HepG2 (cell line): ENCODE measurements around the gene C10orf143. TPM values are rescaled to one million over a fixed set of nuclear protein-coding genes. Genes with fewer than 3 reads are reported as not detected.

Experiments
- ATAC-seq: fragments of 200-7000 bp; cut with Tn5 transposase; 3 replicates; pipeline ENCODE4 v1.9.1; 2020; ENCODE audit warnings: mild to moderate bottlenecking, moderate library complexity
- BruUV-seq: library from RNA; stranded (reverse); fragments of 400-500 nt; replicated peaks from 2 replicates; lab custom pipeline; 2021; lab: Mats Ljungman, UMichigan
- CTCF ChIA-PET: fragments of 300-600 bp; formaldehyde crosslinking; extraction: SDS; loops from one replicate; lab custom pipeline; 2021; ENCODE audit warnings: low total read pairs, inconsistent platforms, low intra/inter-chr PET ratio; lab: Yijun Ruan, JAX
- POLR2A ChIA-PET: fragments of 350-600 bp; sonication (Branson Sonifier 250); formaldehyde crosslinking; loops from one replicate; lab custom pipeline; 2020; ENCODE audit warnings: antibody characterized with exemption, inconsistent platforms; lab: Yijun Ruan, JAX
- DNase-seq: peaks from one replicate; pipeline ENCODE4 v3.0.0-alpha.2; 2015; ENCODE audit warnings: low spot score
- FAIRE-seq: peaks from 3 replicates; lab custom pipeline; 2011; peaks lifted over from hg19 to GRCh38; lab: Jason Lieb, UNC
- H2AFZ ChIP-seq: one replicate; pipeline ENCODE4 v1.6.1; 2011; ENCODE audit warnings: low read length, inconsistent platforms
- H3K27ac ChIP-seq: fragments of 300-600 bp; 3 replicates; pipeline ENCODE4 v1.8.0; 2011; ENCODE audit warnings: mixed run types, mild to moderate bottlenecking, mixed read lengths, low read length, inconsistent platforms; ENCODE audit not compliant: insufficient read depth; ENCODE audit errors: extremely low read length
- H3K27me3 ChIP-seq, 2 experiments: fragments of 200-600 bp in 1 of 2; 2 replicates in 1 of 2; 3 replicates in 1 of 2; pipeline versions ENCODE4 v1.6.0 to v1.8.0; 2011; ENCODE audit warnings: low read length in 2 of 2, mild to moderate bottlenecking in 2 of 2, moderate library complexity in 2 of 2, inconsistent platforms in 1 of 2; ENCODE audit not compliant: insufficient read depth in 2 of 2, control insufficient read depth in 1 of 2
- H3K36me3 ChIP-seq, 2 experiments: fragments of 200-600 bp in 1 of 2; replicated peaks in 1 of 2; 2 replicates in 1 of 2; 3 replicates in 1 of 2; pipeline versions ENCODE4 v1.5.1 to v1.8.0; 2011; ENCODE audit warnings: low read length in 2 of 2, inconsistent platforms in 1 of 2; ENCODE audit not compliant: insufficient read depth in 2 of 2, control insufficient read depth in 1 of 2
- H3K4me1 ChIP-seq: 2 replicates; pipeline ENCODE4 v1.5.1; 2012; ENCODE audit warnings: low read length, inconsistent platforms; ENCODE audit not compliant: insufficient read depth
- H3K4me2 ChIP-seq: 2 replicates; pipeline ENCODE4 v1.6.0; 2011; ENCODE audit warnings: low read depth, low read length, inconsistent platforms
- H3K4me3 ChIP-seq, 3 experiments: fragments of 200-600 bp in 1 of 3; sonication (generic), shearing (Covaris generic) in 1 of 3; replicated peaks in 1 of 3; 2 replicates each; pipeline ENCODE4 v1.5.1; 2011 to 2016; ENCODE audit warnings: low read length in 3 of 3, inconsistent platforms in 2 of 3, low read depth in 2 of 3, mild to moderate bottlenecking in 2 of 3, control low read depth in 1 of 3, mixed read lengths in 1 of 3; ENCODE audit not compliant: insufficient read depth in 1 of 3
- H3K79me2 ChIP-seq: one replicate; pipeline ENCODE4 v1.6.1; 2011; ENCODE audit warnings: low read length, inconsistent platforms; ENCODE audit not compliant: insufficient read depth
- H3K9ac ChIP-seq: 2 replicates; pipeline ENCODE4 v1.6.0; 2011; ENCODE audit warnings: mild to moderate bottlenecking, low read depth, low read length, inconsistent platforms; ENCODE audit not compliant: insufficient read depth
- H3K9me3 ChIP-seq: 2 replicates; pipeline ENCODE4 v1.5.1; 2012; ENCODE audit warnings: mild to moderate bottlenecking, low read length
- H4K20me1 ChIP-seq: 2 replicates; pipeline ENCODE4 v1.6.0; 2011; ENCODE audit warnings: inconsistent platforms, mild to moderate bottlenecking, low read length, moderate library complexity; ENCODE audit not compliant: insufficient read depth
- MBD4 ChIP-seq: IDR thresholded peaks from 2 replicates; pipeline ENCODE4 v1.6.1; 2012; ENCODE audit warnings: low read length, inconsistent platforms, borderline replicate concordance
- NFRKB ChIP-seq: fragments of 450-650 bp; IDR thresholded peaks from 2 replicates; pipeline ENCODE4 v1.6.1; 2017
- REL ChIP-seq: sonication (generic); formaldehyde crosslinking; conservative IDR thresholded peaks from 2 replicates; pipeline ENCODE4 v1.8.0; 2022; ENCODE audit warnings: mild to moderate bottlenecking, missing genetic modification reagents, moderate library complexity
- SMC3 ChIP-seq: IDR thresholded peaks from 2 replicates; pipeline ENCODE4 v1.6.1; 2011; ENCODE audit warnings: low read length, improper control_type of control experiment
- SRF ChIP-seq: IDR thresholded peaks from 2 replicates; pipeline ENCODE4 v1.6.1; 2011; ENCODE audit warnings: mild to moderate bottlenecking, low read depth, low read length, moderate library complexity
- SRY ChIP-seq: sonication (generic); formaldehyde crosslinking; IDR thresholded peaks from 2 replicates; pipeline ENCODE4 v1.8.0; 2022; ENCODE audit warnings: mild to moderate bottlenecking, missing genetic modification reagents
- ZFX ChIP-seq: sonication (generic); formaldehyde crosslinking; IDR thresholded peaks from 2 replicates; pipeline ENCODE4 v1.4.0; 2020; ENCODE audit warnings: mild to moderate bottlenecking, low read depth, missing genetic modification reagents, moderate library complexity
- ZNF101 ChIP-seq: sonication (generic); formaldehyde crosslinking; IDR thresholded peaks from 2 replicates; pipeline ENCODE4 v1.4.0; 2020; ENCODE audit warnings: mild to moderate bottlenecking, low read depth, missing genetic modification reagents, borderline replicate concordance
- ZNF350 ChIP-seq: sonication (generic); formaldehyde crosslinking; IDR thresholded peaks from 2 replicates; pipeline ENCODE4 v1.4.0; 2020; ENCODE audit warnings: mild to moderate bottlenecking, low read depth, missing genetic modification reagents, borderline replicate concordance
- ZNF382 ChIP-seq: sonication (generic); formaldehyde crosslinking; IDR thresholded peaks from 2 replicates; pipeline ENCODE4 v1.5.0; 2020; ENCODE audit warnings: missing genetic modification reagents, mild to moderate bottlenecking, borderline replicate concordance
- WGBS: methylation state at CpG from one replicate; pipeline ENCODE4 v1.1.6; 2017; ENCODE audit warnings: low lambda C conversion rate; 5-methylcytosine and 5-hydroxymethylcytosine counted together
- in situ Hi-C: cut with HindIII; loops from 2 replicates; pipeline ENCODE4 v1.10.0; 2017; ENCODE audit warnings: low pct_unique_long_range_greater_than_20kb; ENCODE audit not compliant: extremely low pct_ligation_motif_present
- intact Hi-C: fragments of 100-400 bp; cut with micrococcal nuclease; formaldehyde crosslinking; loops from one replicate; pipeline ENCODE4 v1.10.0; 2022; ENCODE audit not compliant: unreplicated experiment
- polyA plus RNA-seq, 8 experiments: library from polyadenylated mRNA; depleted of rRNA in 3 of 8; stranded (reverse) in 7 of 8; unstranded in 1 of 8; fragments of >200 nt; fragmentation: Illumina TruSeq in 4 of 8; extraction: Trizol in 4 of 8; gene quantifications; 2 replicates each; pipeline versions ENCODE4 v1.2.1 to v1.2.3, GENCODE V29; 2011 to 2016; ENCODE audit warnings: low read depth in 4 of 8, missing spikeins in 1 of 8, mixed read lengths in 1 of 8; ENCODE audit not compliant: insufficient read depth in 1 of 8
- total RNA-seq, 5 experiments: library from RNA; depleted of rRNA; stranded (reverse); fragments of >200 nt; fragmentation: Illumina TruSeq; extraction: Trizol; gene quantifications; 2 replicates each; pipeline ENCODE4 v1.2.3, GENCODE V29; 2016; ENCODE audit warnings: low read depth in 1 of 5
- TF ChIP-seq, protein P1 (sequence below): sonication (generic); formaldehyde crosslinking; IDR thresholded peaks from 2 replicates; pipeline ENCODE4 v1.8.0; 2022; ENCODE audit warnings: missing genetic modification reagents, mild to moderate bottlenecking, inconsistent platforms, borderline replicate concordance

The C10orf143 gene
- total and polyA plus RNA-seq, 2 of the 13 experiments (the other 11 are each of a cell fraction or from before 2014, with no cell fraction given) = 0.21 to 0.91 TPM

DNA sequence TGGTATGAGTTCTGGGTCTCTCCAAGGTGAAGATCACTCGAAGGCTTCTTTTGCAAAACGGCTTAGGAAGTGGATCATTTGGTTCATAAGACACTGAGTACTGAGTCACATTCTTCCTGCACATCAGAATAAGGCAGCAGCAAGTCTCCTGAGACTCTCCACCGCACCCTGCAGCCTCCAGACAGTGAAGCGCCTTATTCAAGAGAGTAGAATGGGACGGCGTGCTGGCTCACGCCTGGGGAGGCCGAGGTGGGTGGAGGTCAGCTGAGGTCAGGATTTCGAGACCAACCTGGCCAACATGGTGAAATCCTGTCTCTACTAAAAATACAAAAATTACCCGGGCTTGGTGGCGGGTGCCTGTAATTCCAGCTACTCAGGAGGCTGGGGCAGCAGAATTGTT, 70.3 kb downstream of the C10orf143 start:
- Histone ChIP-seq H3K27me3 (peaks cover 5 to 76% of the 10 kb centered on the region in 2 experiments; a peak in 3 of 5 replicates), H4K20me1 (no peaks in the 10 kb centered on the region), H3K9ac (no peak overlapping the region), H3K9me3 (no peaks in the 10 kb centered on the region), H3K4me1 (no peaks in the 10 kb centered on the region), H3K4me2 (no peak overlapping the region), H3K4me3 (no peak overlapping the region), H3K27ac (no peak overlapping the region), H3K79me2 (no peaks in the 10 kb centered on the region), H3K36me3 (no peaks in the 10 kb centered on the region), H2AFZ (no peak overlapping the region)
- no peak for FAIRE-seq
- 6% methylated on average over 9 of the region's 11 CpGs for WGBS
- in situ Hi-C loops (no loop called here), intact Hi-C loops (no loop called here)
- CTCF ChIA-PET = no interaction called here
- TF ChIP-seq SMC3 = no peak
- no TSS peak for BruUV-seq
- DNase-seq = no peak
- ATAC-seq = no peak
- POLR2A ChIA-PET = no interaction called here

DNA sequence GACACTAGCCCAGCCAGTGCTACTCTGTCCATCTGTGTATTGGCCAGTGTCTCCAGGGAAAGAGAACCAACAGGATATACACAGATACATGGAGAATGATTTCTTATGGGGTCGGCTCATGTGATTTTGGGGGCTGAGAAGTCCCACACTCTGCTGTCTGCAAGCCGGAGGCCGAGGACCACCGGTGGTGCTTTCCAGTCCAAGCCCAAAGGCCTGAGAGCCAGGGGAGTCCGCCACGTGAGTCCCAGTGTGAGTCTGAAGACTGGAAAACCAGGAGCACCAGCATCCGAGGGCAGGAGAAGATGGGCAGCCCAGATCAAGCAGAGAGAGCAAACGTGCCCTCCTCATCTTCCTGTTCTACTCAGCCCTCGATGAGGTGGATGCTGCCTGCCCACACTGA, 71.5 kb downstream of the C10orf143 start:
- CTCF ChIA-PET = no interaction called here
- H3K4me2 ChIP-seq = no peak overlapping the region
- no peaks in the 10 kb centered on the region for H4K20me1 ChIP-seq
- in situ Hi-C loops (no loop called here), intact Hi-C loops (no loop called here)
- no peak overlapping the region for H2AFZ ChIP-seq
- peaks cover 5 to 74% of the 10 kb centered on the region in 2 experiments; a peak in 3 of 5 replicates for H3K27me3 ChIP-seq
- no TSS peak for BruUV-seq
- no peak overlapping the region for H3K9ac ChIP-seq
- H3K4me3 ChIP-seq = no peak overlapping the region
- TF ChIP-seq ZFX (CRISPR knock-in tag) = no peak
- TF ChIP-seq SRY (CRISPR knock-in tag) = no peak
- TF ChIP-seq SRF = no peak
- TF ChIP-seq ZNF382 (CRISPR knock-in tag) = no peak
- TF ChIP-seq REL (CRISPR knock-in tag) = no peak
- TF ChIP-seq, protein P1, sequence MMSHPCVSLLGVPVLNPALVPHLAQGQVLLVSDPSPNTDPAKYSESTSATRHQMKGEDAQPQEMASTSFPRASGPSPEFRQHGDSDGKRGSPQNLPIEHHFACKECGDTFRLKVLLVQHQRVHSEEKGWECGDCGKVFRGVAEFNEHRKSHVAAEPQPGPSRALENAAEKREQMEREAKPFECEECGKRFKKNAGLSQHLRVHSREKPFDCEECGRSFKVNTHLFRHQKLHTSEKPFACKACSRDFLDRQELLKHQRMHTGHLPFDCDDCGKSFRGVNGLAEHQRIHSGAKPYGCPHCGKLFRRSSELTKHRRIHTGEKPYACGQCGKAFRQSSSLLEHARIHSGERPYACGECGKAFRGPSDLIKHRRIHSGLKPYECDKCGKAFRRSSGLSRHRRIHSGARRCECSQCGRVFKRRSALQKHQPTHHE = no peak
- TF ChIP-seq MBD4 = no peak
- TF ChIP-seq ZNF350 (CRISPR knock-in tag) = no peak
- no peak for TF ChIP-seq NFRKB
- no peak for TF ChIP-seq ZNF101 (CRISPR knock-in tag)
- no peaks in the 10 kb centered on the region for H3K9me3 ChIP-seq
- ATAC-seq (no peak), DNase-seq (no peak), FAIRE-seq (no peak)
- H3K4me1 ChIP-seq = no peaks in the 10 kb centered on the region
- POLR2A ChIA-PET = no interaction called here
- H3K79me2 ChIP-seq = no peaks in the 10 kb centered on the region
- H3K36me3 ChIP-seq = no peaks in the 10 kb centered on the region
- 0% methylated on average over 2 of the region's 9 CpGs for WGBS
- H3K27ac ChIP-seq = no peak overlapping the region
